GM12875 (cell line): ENCODE data around the gene RAB12.
"Not testable (repeated sequence)": the region's sequence is repeated elsewhere in the genome, so short reads cannot be mapped to it uniquely, and the experiment has no call there.

Experiments
- H3K4me3 ChIP-seq: one replicate; pipeline ENCODE4 v1.5.1; 2011; ENCODE audit warnings: low read depth, low read length, control low read depth
- CTCF ChIP-seq: IDR thresholded peaks from 2 replicates; pipeline ENCODE4 v1.5.1; 2011; ENCODE audit warnings: low read depth, mild to moderate bottlenecking, control low read depth, inconsistent platforms, low read length, moderate library complexity, borderline replicate concordance; ENCODE audit not compliant: insufficient read depth

RAB12 gene

GRCh38 chr18:8631265-8631664, 22.0 kb downstream of the RAB12 start:
- H3K4me3 ChIP-seq, result no peak overlapping the region
- no peak for TF ChIP-seq CTCF

DNA sequence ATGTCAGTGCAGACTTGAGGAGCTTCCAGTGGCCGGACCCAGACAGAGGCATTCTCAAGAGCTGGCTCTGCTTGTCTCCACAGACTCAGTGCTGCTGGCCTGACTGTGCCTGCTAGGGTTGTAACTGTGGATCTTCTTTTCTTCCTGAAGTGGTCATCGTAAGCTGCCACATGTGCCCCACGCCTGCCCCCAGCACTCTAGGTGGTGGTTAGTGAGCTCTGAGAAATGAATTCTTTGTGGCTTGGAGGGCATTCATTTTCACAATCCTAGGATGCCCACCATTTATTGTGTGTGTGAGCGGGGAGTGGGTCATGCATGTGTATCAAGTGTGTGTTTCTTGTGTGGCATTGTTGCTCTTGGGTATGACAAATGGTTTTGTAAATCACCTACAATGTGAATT, 23.1 kb downstream of the RAB12 start:
- TF ChIP-seq CTCF, result no peak
- no peak overlapping the region for H3K4me3 ChIP-seq

- TF ChIP-seq CTCF, result no peak
- no peak overlapping the region for H3K4me3 ChIP-seq
Measured at GRCh38 chr18:8634508-8634907, 25.3 kb downstream of the RAB12 start.

DNA sequence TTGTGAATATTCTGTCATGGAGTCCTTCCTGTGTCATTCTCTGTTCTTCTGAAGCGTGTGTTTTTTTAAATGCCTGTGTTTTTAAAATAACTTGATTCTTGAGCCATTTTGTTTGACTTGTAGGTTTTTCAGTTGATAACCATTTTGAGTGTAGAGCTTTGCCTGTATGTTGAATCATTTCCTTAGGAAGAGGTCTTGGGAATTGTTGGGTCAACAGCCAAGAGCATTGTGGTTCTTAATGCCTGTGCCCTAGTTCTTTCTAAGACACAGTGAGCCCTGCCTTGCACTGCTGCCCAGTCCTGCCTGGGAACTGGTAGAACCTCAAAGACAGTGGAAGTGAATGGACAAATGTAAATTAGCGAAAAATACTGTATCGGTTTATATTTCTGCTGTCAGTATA, 25.9 kb downstream of the RAB12 start:
- no peak for TF ChIP-seq CTCF
- H3K4me3 ChIP-seq, result no peak overlapping the region

DNA sequence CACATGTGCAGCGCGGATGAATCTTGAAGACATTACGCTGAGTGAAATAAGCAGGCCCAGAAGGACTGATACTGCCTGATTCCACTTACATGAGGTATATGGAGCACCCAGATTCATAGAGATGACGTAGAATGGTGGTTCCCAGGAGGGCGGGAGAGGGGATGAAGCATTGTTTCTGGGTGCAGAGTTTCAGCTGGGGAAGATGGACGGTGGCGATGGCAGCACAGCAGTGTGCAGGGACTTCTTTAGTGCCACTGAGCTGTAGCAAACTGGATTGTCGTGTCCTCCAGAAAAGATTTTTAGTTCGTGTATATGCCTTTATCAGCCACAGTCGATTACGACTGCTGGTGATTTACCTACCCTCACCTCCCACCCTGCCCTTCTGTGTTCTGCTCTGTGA, 30.5 kb downstream of the RAB12 start:
- no peak for TF ChIP-seq CTCF
- H3K4me3 ChIP-seq, result no peak overlapping the region

- no peak overlapping the region for H3K4me3 ChIP-seq
- no peak for TF ChIP-seq CTCF
Measured at GRCh38 chr18:8643326-8643878, 34.2 kb downstream of the RAB12 start.

DNA sequence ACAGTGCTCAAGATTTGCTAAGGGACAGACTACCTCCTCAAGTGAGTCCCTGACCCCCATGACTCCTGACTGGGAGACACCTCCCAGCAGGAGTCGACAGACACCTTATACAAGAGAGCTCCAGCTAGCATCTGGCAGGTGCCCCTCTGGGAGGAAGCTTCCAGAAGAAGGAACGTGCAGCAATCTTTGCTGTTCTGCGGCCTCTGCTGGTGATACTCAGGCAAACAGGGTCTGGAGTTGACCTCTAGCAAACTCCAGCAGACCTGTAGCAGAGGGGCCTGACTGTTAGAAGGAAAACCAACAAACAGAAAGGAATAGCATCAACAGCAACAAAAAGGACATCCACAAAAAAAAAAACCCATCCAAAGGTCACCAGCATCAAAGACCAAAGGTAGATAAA, 38.1 kb downstream of the RAB12 start:
- not testable (repeated sequence) for H3K4me3 ChIP-seq

DNA sequence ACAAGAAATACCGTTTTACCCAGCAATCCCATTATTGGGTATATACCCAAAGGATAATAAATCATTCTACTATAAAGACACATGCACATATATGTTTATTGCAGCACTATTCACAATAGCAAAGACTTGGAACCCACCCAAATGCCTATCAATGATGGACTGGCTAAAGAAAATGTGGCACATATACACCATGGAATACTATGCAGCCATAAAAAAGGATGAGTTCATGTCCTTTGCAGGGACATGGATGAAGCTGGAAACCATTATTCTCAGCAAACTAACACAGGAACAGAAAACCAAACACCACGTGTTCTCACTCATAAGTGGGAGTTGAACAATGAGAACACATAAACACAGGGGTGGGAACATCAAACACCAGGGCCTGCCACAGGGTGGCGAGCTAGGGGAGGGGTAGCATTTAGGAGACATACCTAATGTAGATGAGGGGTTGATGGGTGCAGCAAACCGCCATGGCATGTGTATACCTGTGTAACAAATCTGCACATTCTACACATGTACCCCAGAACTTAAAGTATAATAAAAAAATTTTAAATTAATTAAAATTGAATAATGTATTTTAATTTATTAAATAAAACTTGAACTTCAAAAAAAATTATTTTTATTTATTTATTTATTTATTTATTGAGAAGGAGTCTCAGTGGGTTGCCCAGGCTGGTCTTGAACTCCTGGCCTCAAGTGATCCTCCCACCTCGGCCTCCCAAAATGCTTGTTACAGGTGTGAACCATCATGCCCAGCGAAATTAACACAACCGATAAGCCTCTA, 42.4 kb downstream of the RAB12 start:
- H3K4me3 ChIP-seq, result not testable (repeated sequence)
